Measurements from ENCODE around the gene CLCC1. TPM values are rescaled to one million over a fixed set of nuclear protein-coding genes. Genes with fewer than 3 reads are reported as not detected.

CLCC1 gene
- total RNA-seq, 1 experiment from 2014 or later, result 18.8 TPM

GRCh38 chr1:108916788-108917187 is 46.5 kb downstream of the CLCC1 start:
- no peak overlapping the region for H2BK15ac ChIP-seq (ENCODE audit: low read depth, low read length)
- no peaks in the 10 kb centered on the region for H3K79me1 ChIP-seq (ENCODE audit: insufficient read depth, low read depth, low read length, poor library complexity, severe bottlenecking)
- H4K20me1 ChIP-seq (ENCODE audit: control insufficient read depth, insufficient read depth, insufficient read length), result no peaks in the 10 kb centered on the region
- H3K4me2 ChIP-seq (ENCODE audit: insufficient read depth, insufficient read length, low read length), result no peak overlapping the region
- H3K23me2 ChIP-seq (ENCODE audit: insufficient read length, low read depth, low read length, poor library complexity, severe bottlenecking), result no peaks in the 10 kb centered on the region
- H3K23ac ChIP-seq (ENCODE audit: insufficient read length, low read depth, low read length), result no peak overlapping the region
- no peaks in the 10 kb centered on the region for H3K4me1 ChIP-seq (ENCODE audit: insufficient read depth, low read length)
- no peak overlapping the region for H2BK20ac ChIP-seq (ENCODE audit: low read depth, low read length, poor library complexity, severe bottlenecking)
- H3K9ac ChIP-seq (ENCODE audit: extremely low read depth, insufficient read length, low read length), result no peak overlapping the region
- H2BK5ac ChIP-seq (ENCODE audit: insufficient read length, low read length), result no peak overlapping the region
- no peak for DNase-seq
- H2AK5ac ChIP-seq (ENCODE audit: insufficient read length, low read length), result no peak overlapping the region
- H3T11ph ChIP-seq (ENCODE audit: low read length), result no peak overlapping the region
- no peaks in the 10 kb centered on the region for H3K4me1 Mint-ChIP-seq
- H3K4ac ChIP-seq (ENCODE audit: low read depth, low read length), result no peak overlapping the region
- H3K79me2 ChIP-seq (ENCODE audit: insufficient read depth, low read length), result no peaks in the 10 kb centered on the region
- H4K91ac ChIP-seq (ENCODE audit: insufficient read length, low read depth, low read length), result no peak overlapping the region
- no peak overlapping the region for H2BK12ac ChIP-seq (ENCODE audit: insufficient read length, low read depth, low read length)
- H3K56ac ChIP-seq (ENCODE audit: insufficient read length, low read depth, low read length), result no peak overlapping the region
- H4K8ac ChIP-seq (replicated peaks; ENCODE audit: insufficient read length, low read depth, low read length), result no peak overlapping the region
- no peak overlapping the region for H3K27ac Mint-ChIP-seq
- peaks cover 0 to 5% (median 5%) of the 10 kb centered on the region in 3 experiments; a peak in 3 of 7 replicates for H3K36me3 Mint-ChIP-seq (ENCODE audit: insufficient read depth in 1 of 3, low read depth in 3 of 3)
- no peak overlapping the region for H3K18ac ChIP-seq (ENCODE audit: insufficient read length, low read depth, low read length)
- no CpG with 5 or more reads among the region's 2 CpGs for WGBS (ENCODE audit: extremely low coverage, insufficient read length, low lambda C conversion rate)
- no peak overlapping the region for H3K14ac ChIP-seq (ENCODE audit: insufficient read depth, low read length)
- H3K27me3 ChIP-seq (ENCODE audit: insufficient read depth, low read length), result no peaks in the 10 kb centered on the region
- H3K9me3 ChIP-seq (ENCODE audit: control insufficient read depth, low read depth, low read length), result no peaks in the 10 kb centered on the region
- H3K4me3 Mint-ChIP-seq, result no peak overlapping the region
- no peak overlapping the region for H2BK120ac ChIP-seq (ENCODE audit: low read depth, low read length, poor library complexity, severe bottlenecking)
- no peak overlapping the region for H4K5ac ChIP-seq (ENCODE audit: insufficient read length, low read depth, low read length)
- H3K27ac ChIP-seq (ENCODE audit: insufficient read length, low read depth, low read length), result no peak overlapping the region
- H2AFZ ChIP-seq (ENCODE audit: low read length), result no peak overlapping the region
- no peak for TF ChIP-seq CTCF (conservative IDR thresholded peaks at IDR 0.05)
- no peaks in the 10 kb centered on the region for H3K27me3 Mint-ChIP-seq (ENCODE audit: low read depth)
- no peaks in the 10 kb centered on the region for H3K9me3 Mint-ChIP-seq

Other genes with a start within 250 kb of the CLCC1 start
- gene STXBP3, start 216.8 kb downstream of the CLCC1 start, total RNA-seq (2021), result 29.4 and 34.1 TPM in 2 replicates
- not detected in 2 replicates for gene AKNAD1, start 106.4 kb downstream of the CLCC1 start, total RNA-seq (2021)
- 5.2 and 6.4 TPM in 2 replicates for gene GPSM2, start 86.5 kb downstream of the CLCC1 start, total RNA-seq (2021)
- 4.1 and 6.6 TPM in 2 replicates for gene WDR47, start 78.6 kb upstream of the CLCC1 start, total RNA-seq (2021)
- 47.8 and 50.9 TPM in 2 replicates for gene TAF13, start 112.5 kb upstream of the CLCC1 start, total RNA-seq (2021)
- 13.9 and 15.7 TPM in 2 replicates for gene TMEM167B, start 127.3 kb upstream of the CLCC1 start, total RNA-seq (2021)
- 0.55 and 1.1 TPM in 2 replicates for gene ELAPOR1, start 150.6 kb upstream of the CLCC1 start, total RNA-seq (2021)